ENCODE results near the gene C1orf116.
A peak's percentile ranks its signal among the peaks of the same experiment; 100 is the strongest.
"Not testable (repeated sequence)": the region's sequence is repeated elsewhere in the genome, so short reads cannot be mapped to it uniquely, and the experiment has no call there.

The C1orf116 gene

GRCh38 chr1:207058878-207059867 lies 26.6 kb upstream of the C1orf116 start:
- DNase-seq (ENCODE audit: low read depth in 3 of 3): no peak

GRCh38 chr1:207058252-207058651 lies 25.7 kb upstream of the C1orf116 start:
- DNase-seq (ENCODE audit: low read depth in 3 of 3): no peak

GRCh38 chr1:207056673-207057072 lies 24.1 kb upstream of the C1orf116 start:
- no peak for DNase-seq (ENCODE audit: low read depth in 3 of 3)

- DNase-seq (ENCODE audit: low read depth in 3 of 3): no peak
Measured at GRCh38 chr1:207055386-207056001, 22.9 kb upstream of the C1orf116 start.

GRCh38 chr1:207054491-207054890 lies 21.9 kb upstream of the C1orf116 start:
- no peak for DNase-seq (ENCODE audit: low read depth in 3 of 3)

GRCh38 chr1:207052911-207053769 lies 20.6 kb upstream of the C1orf116 start, which contains the start of gene PFKFB2:
Gene PFKFB2, plus strand, starts transcription at chr1:207053275. Its CDS starts 1,443 bp downstream, at chr1:207054718.
- DNase-seq (ENCODE audit: low read depth in 3 of 3): peak; percentile 88 to 97 (median 90)

- no peak for DNase-seq (ENCODE audit: low read depth in 3 of 3)
Measured at GRCh38 chr1:207051191-207051943, 18.8 kb upstream of the C1orf116 start, which contains the start of gene YOD1. Gene YOD1, minus strand, starts transcription at chr1:207051208. Its CDS starts 178 bp downstream, at chr1:207051030.

- peak; percentile 77 to 90 (median 82) for DNase-seq (ENCODE audit: low read depth in 3 of 3)
Measured at GRCh38 chr1:207050480-207051190, 18.1 kb upstream of the C1orf116 start.

- DNase-seq (ENCODE audit: low read depth in 3 of 3): peak; percentile 16 to 27 (median 26)
Measured at GRCh38 chr1:207049974-207050391, 17.4 kb upstream of the C1orf116 start.

- DNase-seq (ENCODE audit: low read depth in 3 of 3): no peak
Measured at GRCh38 chr1:207049514-207049913, 17.0 kb upstream of the C1orf116 start.

- no peak for DNase-seq (ENCODE audit: low read depth in 3 of 3)
Measured at GRCh38 chr1:207049054-207049453, 16.5 kb upstream of the C1orf116 start.

- no peak for DNase-seq (ENCODE audit: low read depth in 3 of 3)
Measured at GRCh38 chr1:207048041-207048440, 15.5 kb upstream of the C1orf116 start.

- no peak for DNase-seq (ENCODE audit: low read depth in 3 of 3)
Measured at GRCh38 chr1:207047505-207047904, 14.9 kb upstream of the C1orf116 start.

- DNase-seq (ENCODE audit: low read depth in 3 of 3): no peak
Measured at GRCh38 chr1:207045453-207045852, 12.9 kb upstream of the C1orf116 start.

GRCh38 chr1:207041397-207041796 lies 8.8 kb upstream of the C1orf116 start:
- not testable (repeated sequence) for DNase-seq (ENCODE audit: low read depth in 3 of 3)

- DNase-seq (ENCODE audit: low read depth in 3 of 3): no peak
Measured at GRCh38 chr1:207040181-207040533, 7.6 kb upstream of the C1orf116 start.

GRCh38 chr1:207039380-207040180 lies 7.0 kb upstream of the C1orf116 start:
- no peak for DNase-seq (ENCODE audit: low read depth in 3 of 3)

GRCh38 chr1:207036865-207037264 lies 4.3 kb upstream of the C1orf116 start:
- no peak for DNase-seq (ENCODE audit: low read depth in 3 of 3)

- no peak for DNase-seq (ENCODE audit: low read depth in 3 of 3)
Measured at GRCh38 chr1:207035877-207036551, 3.5 kb upstream of the C1orf116 start.
